Sigmoid colon (tissue), 4 donors: ENCODE data around the gene ITPR1.

Experiments used
- CTCF ChIP-seq, 4 experiments: fragments of 450-650 bp in 3 of 4; fragments of 200-600 bp in 1 of 4; IDR thresholded peaks; one replicate each; pipeline ENCODE4 v1.5.1; 2016 to 2019; ENCODE audit warnings: antibody characterized with exemption in 4 of 4, mild to moderate bottlenecking in 3 of 4, moderate library complexity in 2 of 4
- EP300 ChIP-seq, 4 donors: sonication (generic); formaldehyde crosslinking; IDR thresholded peaks; one replicate each; pipeline ENCODE4 v1.6.1; 2017; ENCODE audit warnings: antibody characterized with exemption in 4 of 4
- POLR2A ChIP-seq, 2 donors: fragments of 450-650 bp; IDR thresholded peaks; one replicate each; pipeline ENCODE4 v1.6.1; 2016; ENCODE audit warnings: antibody characterized with exemption in 2 of 2, mild to moderate bottlenecking in 2 of 2, moderate library complexity in 2 of 2
- POLR2AphosphoS5 ChIP-seq, 4 donors: sonication (generic); formaldehyde crosslinking; IDR thresholded peaks; one replicate each; pipeline ENCODE4 v1.6.1; 2017; ENCODE audit warnings: antibody characterized with exemption in 4 of 4

GRCh38 chr3:4571690-4572334, 78.7 kb downstream of the ITPR1 start:
- TF ChIP-seq POLR2AphosphoS5 (IDR thresholded peaks at IDR 0.05): no peak
- no peak for TF ChIP-seq CTCF (IDR thresholded peaks at IDR 0.05)
- TF ChIP-seq POLR2A (IDR thresholded peaks at IDR 0.05): no peak
- no peak for TF ChIP-seq EP300 (IDR thresholded peaks at IDR 0.05)
